ENCODE data around the gene DHRS9. TPM values are rescaled to one million over a fixed set of nuclear protein-coding genes. Genes with fewer than 3 reads are reported as not detected.

DHRS9 gene
- total and polyA plus RNA-seq, 9 of the 15 experiments (the other 6 are each of a cell fraction or from before 2014, with no cell fraction given) = 0.27 to 1.7 (median 0.69) TPM

DNA sequence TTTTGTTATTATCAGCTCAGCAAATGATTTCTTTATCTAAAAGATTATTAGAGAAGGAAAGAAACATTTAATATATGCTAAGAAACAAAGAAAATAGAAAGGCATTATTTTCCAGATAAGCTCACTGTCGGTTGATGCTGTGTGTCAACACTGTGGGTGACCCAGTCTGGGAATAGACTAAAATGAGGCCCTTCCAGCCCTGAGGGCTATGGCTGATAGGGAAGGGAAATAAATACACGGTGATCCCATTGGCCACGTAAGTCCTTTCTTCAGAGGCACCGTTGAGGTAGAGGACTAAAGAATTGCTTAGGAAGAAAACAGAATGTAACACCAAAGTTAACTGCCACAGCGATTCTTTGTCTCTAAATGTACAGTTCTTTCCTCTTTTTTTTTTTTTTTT, 40.0 kb upstream of the DHRS9 start (continued):
- TF ChIP-seq HINFP (tag; conservative IDR thresholded peaks at IDR 0.05; ENCODE audit: low read depth) (no peak), NR4A1 (CRISPR knock-in tag; IDR thresholded peaks at IDR 0.05) (no peak), NR4A1 (tag; IDR thresholded peaks at IDR 0.05) (no peak)
- TF ChIP-seq, protein P1, sequence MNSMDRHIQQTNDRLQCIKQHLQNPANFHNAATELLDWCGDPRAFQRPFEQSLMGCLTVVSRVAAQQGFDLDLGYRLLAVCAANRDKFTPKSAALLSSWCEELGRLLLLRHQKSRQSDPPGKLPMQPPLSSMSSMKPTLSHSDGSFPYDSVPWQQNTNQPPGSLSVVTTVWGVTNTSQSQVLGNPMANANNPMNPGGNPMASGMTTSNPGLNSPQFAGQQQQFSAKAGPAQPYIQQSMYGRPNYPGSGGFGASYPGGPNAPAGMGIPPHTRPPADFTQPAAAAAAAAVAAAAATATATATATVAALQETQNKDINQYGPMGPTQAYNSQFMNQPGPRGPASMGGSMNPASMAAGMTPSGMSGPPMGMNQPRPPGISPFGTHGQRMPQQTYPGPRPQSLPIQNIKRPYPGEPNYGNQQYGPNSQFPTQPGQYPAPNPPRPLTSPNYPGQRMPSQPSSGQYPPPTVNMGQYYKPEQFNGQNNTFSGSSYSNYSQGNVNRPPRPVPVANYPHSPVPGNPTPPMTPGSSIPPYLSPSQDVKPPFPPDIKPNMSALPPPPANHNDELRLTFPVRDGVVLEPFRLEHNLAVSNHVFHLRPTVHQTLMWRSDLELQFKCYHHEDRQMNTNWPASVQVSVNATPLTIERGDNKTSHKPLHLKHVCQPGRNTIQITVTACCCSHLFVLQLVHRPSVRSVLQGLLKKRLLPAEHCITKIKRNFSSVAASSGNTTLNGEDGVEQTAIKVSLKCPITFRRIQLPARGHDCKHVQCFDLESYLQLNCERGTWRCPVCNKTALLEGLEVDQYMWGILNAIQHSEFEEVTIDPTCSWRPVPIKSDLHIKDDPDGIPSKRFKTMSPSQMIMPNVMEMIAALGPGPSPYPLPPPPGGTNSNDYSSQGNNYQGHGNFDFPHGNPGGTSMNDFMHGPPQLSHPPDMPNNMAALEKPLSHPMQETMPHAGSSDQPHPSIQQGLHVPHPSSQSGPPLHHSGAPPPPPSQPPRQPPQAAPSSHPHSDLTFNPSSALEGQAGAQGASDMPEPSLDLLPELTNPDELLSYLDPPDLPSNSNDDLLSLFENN (IDR thresholded peaks at IDR 0.05; ENCODE audit: low read depth in 2 of 2, low read length in 2 of 2) = no peak

DNA sequence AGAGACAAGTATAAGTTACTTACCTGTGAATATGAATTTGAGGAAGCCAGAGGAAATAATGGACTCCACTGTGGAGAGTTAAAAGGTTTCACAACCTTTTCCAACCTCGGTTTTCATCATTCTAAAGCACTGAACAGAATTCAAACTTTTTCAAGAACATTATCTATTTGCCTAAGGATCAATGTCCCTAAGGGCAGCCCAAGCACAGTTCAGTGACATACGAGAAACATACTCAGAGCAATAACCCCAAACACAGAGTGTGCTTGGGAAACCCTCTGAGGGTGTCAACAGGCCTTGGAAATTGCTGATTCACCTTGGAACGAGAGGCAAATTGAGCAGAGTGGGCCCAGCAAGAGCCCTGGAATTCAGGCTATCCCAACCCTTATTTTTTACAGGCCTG, 38.2 kb upstream of the DHRS9 start, which contains the start of gene ABCB11:
ABCB11 (minus strand) TSS at position 123 of the 400 bp plus-strand sequence. CDS start 13,199 bp downstream, outside the sequence.
- FAIRE-seq (no peak), ATAC-seq (peak; percentile 46), DNase-seq (ENCODE audit: extremely low read depth in 1 of 4, low spot score in 3 of 4) (peak in 1 of 4 experiments; percentile 33)
- Histone ChIP-seq H3K27me3 (ENCODE audit: control insufficient read depth in 2 of 2, insufficient read depth in 2 of 2, low read length in 2 of 2) (no peaks in the 10 kb centered on the region), H4K20me1 (replicated peaks; ENCODE audit: control insufficient read depth, insufficient read depth, low read length) (no peaks in the 10 kb centered on the region), H3K9ac (ENCODE audit: insufficient read depth in 1 of 2, low read depth in 2 of 2, low read length in 2 of 2) (no peak within 1 kb of the TSS), H3K36me3 (ENCODE audit: control insufficient read depth, insufficient read depth, low read length) (no peaks in the 10 kb centered on the region), H2AFZ (ENCODE audit: low read depth, low read length) (peak within 1 kb of the TSS; percentile 76), H3K79me2 (ENCODE audit: control insufficient read depth, insufficient read depth, low read length) (no peaks in the 10 kb centered on the region), H3K9me3 (replicated peaks; ENCODE audit: control insufficient read depth, insufficient read depth, low read depth, low read length) (peaks cover 8% of the 10 kb centered on the region; the same call in 1 of the 2 replicates), H3K27ac (ENCODE audit: extremely low read depth, low read depth, low read length) (no peak within 1 kb of the TSS), H3K4me3 (no peak within 1 kb of the TSS), H3K4me1 (replicated peaks in 1 of 2; ENCODE audit: control insufficient read depth in 2 of 2, insufficient read depth in 2 of 2, low read length in 2 of 2) (peaks cover 0 to 33% of the 10 kb centered on the region in 2 experiments; a peak in 4 of 5 replicates), H3K4me2 (ENCODE audit: insufficient read depth, low read length) (no peak within 1 kb of the TSS), H3K9me1 (ENCODE audit: control insufficient read depth, insufficient read depth, low read length) (no peaks in the 10 kb centered on the region)
- ChIA-PET CTCF (ENCODE audit: low intra/inter-chr PET ratio) (no interaction called here), POLR2A (no interaction called here)
- BruUV-seq (replicated peaks) = no TSS peak
- 17% methylated on average over 3 of the region's 3 CpGs for WGBS (ENCODE audit: insufficient coverage, low coverage, missing lambda C conversion rate)
- in situ Hi-C loops (cut with MboI) = no loop called here
- intact Hi-C loops (cut with micrococcal nuclease) = loop anchor here (5.0 kb wide), 2 partner anchors 69 to 76 kb away; no protein-coding TSS in a partner anchor
- TF ChIP-seq BRF1 (IDR thresholded peaks at IDR 0.05; ENCODE audit: borderline replicate concordance, extremely low read depth, insufficient read length) (no peak), MAFG (tag; conservative IDR thresholded peaks at IDR 0.05) (peak; percentile 72), MAFK (IDR thresholded peaks at IDR 0.05; ENCODE audit: low read length) (peak; percentile 6; the same call in 1 of the 2 replicates), NFE2L1 (tag; IDR thresholded peaks at IDR 0.05; ENCODE audit: borderline replicate concordance, low read depth) (peak; percentile 19; the same call in 1 of the 2 replicates), CEBPB (tag; IDR thresholded peaks at IDR 0.05) (peak; percentile 59; the same call in 1 of the 2 replicates)
- TF ChIP-seq, protein P2, sequence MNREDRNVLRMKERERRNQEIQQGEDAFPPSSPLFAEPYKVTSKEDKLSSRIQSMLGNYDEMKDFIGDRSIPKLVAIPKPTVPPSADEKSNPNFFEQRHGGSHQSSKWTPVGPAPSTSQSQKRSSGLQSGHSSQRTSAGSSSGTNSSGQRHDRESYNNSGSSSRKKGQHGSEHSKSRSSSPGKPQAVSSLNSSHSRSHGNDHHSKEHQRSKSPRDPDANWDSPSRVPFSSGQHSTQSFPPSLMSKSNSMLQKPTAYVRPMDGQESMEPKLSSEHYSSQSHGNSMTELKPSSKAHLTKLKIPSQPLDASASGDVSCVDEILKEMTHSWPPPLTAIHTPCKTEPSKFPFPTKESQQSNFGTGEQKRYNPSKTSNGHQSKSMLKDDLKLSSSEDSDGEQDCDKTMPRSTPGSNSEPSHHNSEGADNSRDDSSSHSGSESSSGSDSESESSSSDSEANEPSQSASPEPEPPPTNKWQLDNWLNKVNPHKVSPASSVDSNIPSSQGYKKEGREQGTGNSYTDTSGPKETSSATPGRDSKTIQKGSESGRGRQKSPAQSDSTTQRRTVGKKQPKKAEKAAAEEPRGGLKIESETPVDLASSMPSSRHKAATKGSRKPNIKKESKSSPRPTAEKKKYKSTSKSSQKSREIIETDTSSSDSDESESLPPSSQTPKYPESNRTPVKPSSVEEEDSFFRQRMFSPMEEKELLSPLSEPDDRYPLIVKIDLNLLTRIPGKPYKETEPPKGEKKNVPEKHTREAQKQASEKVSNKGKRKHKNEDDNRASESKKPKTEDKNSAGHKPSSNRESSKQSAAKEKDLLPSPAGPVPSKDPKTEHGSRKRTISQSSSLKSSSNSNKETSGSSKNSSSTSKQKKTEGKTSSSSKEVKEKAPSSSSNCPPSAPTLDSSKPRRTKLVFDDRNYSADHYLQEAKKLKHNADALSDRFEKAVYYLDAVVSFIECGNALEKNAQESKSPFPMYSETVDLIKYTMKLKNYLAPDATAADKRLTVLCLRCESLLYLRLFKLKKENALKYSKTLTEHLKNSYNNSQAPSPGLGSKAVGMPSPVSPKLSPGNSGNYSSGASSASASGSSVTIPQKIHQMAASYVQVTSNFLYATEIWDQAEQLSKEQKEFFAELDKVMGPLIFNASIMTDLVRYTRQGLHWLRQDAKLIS (CRISPR knock-in tag; IDR thresholded peaks at IDR 0.05) = no peak
